Progenitor cell of endocrine pancreas (in vitro differentiated cells): ENCODE results near the gene MUS81. TPM values are rescaled to one million over a fixed set of nuclear protein-coding genes. Genes with fewer than 3 reads are reported as not detected.

Source experiments
- DNase-seq: peaks from one replicate; pipeline ENCODE4 v3.0.0; 2021; ENCODE audit warnings: low spot score; ENCODE audit not compliant: unreplicated experiment
- H3K27ac Mint-ChIP-seq: 2 replicates; pipeline ENCODE4 v1.8.0; 2021; ENCODE audit warnings: mild to moderate bottlenecking, moderate library complexity, mixed read lengths
- H3K27me3 Mint-ChIP-seq: 2 replicates; pipeline ENCODE4 v1.8.0; 2021; ENCODE audit warnings: mixed read lengths
- H3K36me3 Mint-ChIP-seq: 2 replicates; pipeline ENCODE4 v1.8.0; 2022; ENCODE audit warnings: mixed read lengths; ENCODE audit not compliant: insufficient read depth
- H3K4me1 Mint-ChIP-seq: 2 replicates; pipeline ENCODE4 v1.8.0; 2021; ENCODE audit warnings: low read depth, mixed read lengths
- H3K4me3 Mint-ChIP-seq: 2 replicates; pipeline ENCODE4 v1.8.0; 2021; ENCODE audit warnings: low read depth, mild to moderate bottlenecking, moderate library complexity, mixed read lengths
- H3K9me3 Mint-ChIP-seq: 2 replicates; pipeline ENCODE4 v1.8.0; 2021; ENCODE audit warnings: low read depth, mixed read lengths
- CTCF ChIP-seq: fragments of 200-600 bp; sonication (generic); IDR thresholded peaks from one replicate; pipeline ENCODE4 v1.5.0; 2021; ENCODE audit warnings: antibody characterized with exemption, mild to moderate bottlenecking; ENCODE audit not compliant: unreplicated experiment
- total RNA-seq: library from RNA; stranded (reverse); gene quantifications from 2 replicates; pipeline ENCODE4 v1.2.1, GENCODE V29; 2021

MUS81 gene
- total RNA-seq, 1 donor from 2014 or later: 60.5 TPM

- Mint-ChIP-seq H3K27me3 (no peaks in the 10 kb centered on the region), H3K36me3 (peaks cover 27% of the 10 kb centered on the region), H3K4me1 (peaks cover 27% of the 10 kb centered on the region)
These were observed 3.3 kb upstream of the MUS81 start for GRCh38 chr11:65856689-65857499.

GRCh38 chr11:65857500-65857852 is 2.8 kb upstream of the MUS81 start:
- peak; percentile 45 for DNase-seq
- H3K27me3 Mint-ChIP-seq: no peaks in the 10 kb centered on the region
- peaks cover 27% of the 10 kb centered on the region for H3K4me1 Mint-ChIP-seq
- H3K9me3 Mint-ChIP-seq: no peaks in the 10 kb centered on the region
- H3K27ac Mint-ChIP-seq: no peak overlapping the region
- peaks cover 24% of the 10 kb centered on the region for H3K36me3 Mint-ChIP-seq
- TF ChIP-seq CTCF: no peak
- H3K4me3 Mint-ChIP-seq: peak overlapping the region; percentile 89

More at GRCh38 chr11:65856689-65857499, 3.3 kb upstream of the MUS81 start:
- Mint-ChIP-seq H3K4me3 (peak overlapping the region; percentile 89), H3K9me3 (no peaks in the 10 kb centered on the region), H3K27ac (peak overlapping the region; percentile 95)
- TF ChIP-seq CTCF: no peak
- peak; percentile 48 for DNase-seq

GRCh38 chr11:65857853-65858680 is 2.2 kb upstream of the MUS81 start, which contains the start of gene CFL1:
CFL1 (minus strand) TSS chr11:65858180; CDS start chr11:65858099, 81 bp downstream.
- Mint-ChIP-seq H3K27ac (peak within 1 kb of the TSS; percentile 99), H3K9me3 (no peaks in the 10 kb centered on the region), H3K27me3 (no peaks in the 10 kb centered on the region), H3K36me3 (peaks cover 26% of the 10 kb centered on the region), H3K4me1 (peaks cover 27% of the 10 kb centered on the region), H3K4me3 (peak within 1 kb of the TSS; percentile 89)
- no peak for TF ChIP-seq CTCF
- peak; percentile 94 for DNase-seq

- DNase-seq: no peak
- H3K36me3 Mint-ChIP-seq: peaks cover 21% of the 10 kb centered on the region
- H3K4me1 Mint-ChIP-seq: peaks cover 27% of the 10 kb centered on the region
- H3K9me3 Mint-ChIP-seq: no peaks in the 10 kb centered on the region
- H3K27ac Mint-ChIP-seq: peak overlapping the region; percentile 99
- no peak for TF ChIP-seq CTCF
- no peaks in the 10 kb centered on the region for H3K27me3 Mint-ChIP-seq
- H3K4me3 Mint-ChIP-seq: peak overlapping the region; percentile 87
These were observed 1.5 kb upstream of the MUS81 start for GRCh38 chr11:65858681-65859087.

GRCh38 chr11:65859095-65859811 is 980 bp upstream of the MUS81 start:
- Mint-ChIP-seq H3K36me3 (peaks cover 20% of the 10 kb centered on the region), H3K4me1 (peaks cover 27% of the 10 kb centered on the region)

More at GRCh38 chr11:65859095-65859811, 980 bp upstream of the MUS81 start:
- TF ChIP-seq CTCF: peak; percentile 35
- Mint-ChIP-seq H3K9me3 (no peaks in the 10 kb centered on the region), H3K27me3 (no peaks in the 10 kb centered on the region), H3K27ac (peak overlapping the region; percentile 99), H3K4me3 (peak overlapping the region; percentile 87)
- peak; percentile 96 for DNase-seq
